ENCODE results near the gene TEX48.

The TEX48 gene

GRCh38 chr9:114684036-114684435 is 2.0 kb upstream of the TEX48 start:
- no peaks in the 10 kb centered on the region for H3K27me3 ChIP-seq (ENCODE audit: low read length)
- no peak overlapping the region for H2AFZ ChIP-seq (ENCODE audit: low read depth, low read length, severe bottlenecking)
- no peak overlapping the region for H3K4me3 ChIP-seq (ENCODE audit: insufficient read depth, low read length, poor library complexity, severe bottlenecking)
- no peaks in the 10 kb centered on the region for H3K9me2 ChIP-seq (replicated peaks; ENCODE audit: insufficient read depth, low read length)
- H3K79me2 ChIP-seq (ENCODE audit: insufficient read depth, low read length), result no peaks in the 10 kb centered on the region
- no peak overlapping the region for H3K4me2 ChIP-seq (ENCODE audit: low read depth, low read length, poor library complexity, severe bottlenecking)
- no peak for TF ChIP-seq CTCF (IDR thresholded peaks at IDR 0.05; ENCODE audit: insufficient read depth, low read length, poor library complexity, severe bottlenecking)
- TF ChIP-seq EZH2phosphoT487 (conservative IDR thresholded peaks at IDR 0.05; ENCODE audit: low read length), result no peak
- H3K9me3 ChIP-seq (ENCODE audit: insufficient read depth, low read length), result no peaks in the 10 kb centered on the region
- H3K9ac ChIP-seq (ENCODE audit: low read length), result no peak overlapping the region
- no peaks in the 10 kb centered on the region for H3F3A ChIP-seq (ENCODE audit: insufficient read depth)
- no peaks in the 10 kb centered on the region for H4K20me1 ChIP-seq (ENCODE audit: low read depth, low read length)
- no peak overlapping the region for H3K27ac ChIP-seq (ENCODE audit: low read depth, low read length)
- no peaks in the 10 kb centered on the region for H3K36me3 ChIP-seq (ENCODE audit: low read length)

DNA sequence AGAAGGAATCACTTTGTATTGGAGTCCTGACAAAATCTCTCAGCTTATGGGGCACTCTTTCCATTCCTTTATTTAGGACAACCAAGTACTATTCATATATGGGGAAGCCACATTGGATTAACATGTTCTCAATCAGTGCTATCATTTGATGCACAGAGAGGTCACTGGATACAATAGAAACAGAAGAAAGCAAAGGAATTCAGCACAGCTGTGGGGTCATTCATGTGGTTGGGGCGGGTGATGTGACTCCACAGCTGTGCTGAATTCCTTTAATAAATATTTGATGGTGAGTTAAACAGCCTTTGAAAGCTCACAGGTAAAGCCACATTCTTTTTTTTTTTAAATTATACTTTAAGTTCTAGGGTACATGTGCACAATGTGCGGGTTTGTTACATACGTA is 854 bp upstream of the TEX48 start:
- H3K9me2 ChIP-seq (replicated peaks; ENCODE audit: insufficient read depth, low read length), result no peaks in the 10 kb centered on the region
- H3F3A ChIP-seq (ENCODE audit: insufficient read depth), result no peaks in the 10 kb centered on the region
- no peak overlapping the region for H2AFZ ChIP-seq (ENCODE audit: low read depth, low read length, severe bottlenecking)

GRCh38 chr9:114680259-114681001 is 1.6 kb downstream of the TEX48 start:
- no peak overlapping the region for H3K9ac ChIP-seq (ENCODE audit: low read length)
- H3K4me2 ChIP-seq (ENCODE audit: low read depth, low read length, poor library complexity, severe bottlenecking), result no peak overlapping the region
- H3K36me3 ChIP-seq (ENCODE audit: low read length), result no peaks in the 10 kb centered on the region
- no peak overlapping the region for H3K27ac ChIP-seq (ENCODE audit: low read depth, low read length)
- H3K9me3 ChIP-seq (ENCODE audit: insufficient read depth, low read length), result no peaks in the 10 kb centered on the region
- H3K9me2 ChIP-seq (replicated peaks; ENCODE audit: insufficient read depth, low read length), result no peaks in the 10 kb centered on the region
- H2AFZ ChIP-seq (ENCODE audit: low read depth, low read length, severe bottlenecking), result no peak overlapping the region
- no peaks in the 10 kb centered on the region for H3F3A ChIP-seq (ENCODE audit: insufficient read depth)
- no peaks in the 10 kb centered on the region for H3K27me3 ChIP-seq (ENCODE audit: low read length)
- H4K20me1 ChIP-seq (ENCODE audit: low read depth, low read length), result no peaks in the 10 kb centered on the region
- TF ChIP-seq EZH2phosphoT487 (conservative IDR thresholded peaks at IDR 0.05; ENCODE audit: low read length), result no peak
- TF ChIP-seq CTCF (IDR thresholded peaks at IDR 0.05; ENCODE audit: insufficient read depth, low read length, poor library complexity, severe bottlenecking), result no peak
- no peak overlapping the region for H3K4me3 ChIP-seq (ENCODE audit: insufficient read depth, low read length, poor library complexity, severe bottlenecking)
- no peaks in the 10 kb centered on the region for H3K79me2 ChIP-seq (ENCODE audit: insufficient read depth, low read length)

More for the DNA sequence above, 854 bp upstream of the TEX48 start:
- H3K9me3 ChIP-seq (ENCODE audit: insufficient read depth, low read length), result no peaks in the 10 kb centered on the region
- H3K4me2 ChIP-seq (ENCODE audit: low read depth, low read length, poor library complexity, severe bottlenecking), result no peak overlapping the region
- TF ChIP-seq EZH2phosphoT487 (conservative IDR thresholded peaks at IDR 0.05; ENCODE audit: low read length), result no peak
- no peak overlapping the region for H3K27ac ChIP-seq (ENCODE audit: low read depth, low read length)
- no peaks in the 10 kb centered on the region for H3K27me3 ChIP-seq (ENCODE audit: low read length)
- H3K79me2 ChIP-seq (ENCODE audit: insufficient read depth, low read length), result no peaks in the 10 kb centered on the region
- no peaks in the 10 kb centered on the region for H4K20me1 ChIP-seq (ENCODE audit: low read depth, low read length)
- no peak overlapping the region for H3K9ac ChIP-seq (ENCODE audit: low read length)
- H3K4me3 ChIP-seq (ENCODE audit: insufficient read depth, low read length, poor library complexity, severe bottlenecking), result no peak overlapping the region
- H3K36me3 ChIP-seq (ENCODE audit: low read length), result no peaks in the 10 kb centered on the region

GRCh38 chr9:114678795-114679194 is 3.2 kb downstream of the TEX48 start:
- H3K4me2 ChIP-seq (ENCODE audit: low read depth, low read length, poor library complexity, severe bottlenecking), result no peak overlapping the region
- H4K20me1 ChIP-seq (ENCODE audit: low read depth, low read length), result no peaks in the 10 kb centered on the region
- H3K9me2 ChIP-seq (replicated peaks; ENCODE audit: insufficient read depth, low read length), result no peaks in the 10 kb centered on the region
- no peaks in the 10 kb centered on the region for H3K27me3 ChIP-seq (ENCODE audit: low read length)
- no peaks in the 10 kb centered on the region for H3F3A ChIP-seq (ENCODE audit: insufficient read depth)
- no peak for TF ChIP-seq EZH2phosphoT487 (conservative IDR thresholded peaks at IDR 0.05; ENCODE audit: low read length)
- TF ChIP-seq CTCF (IDR thresholded peaks at IDR 0.05; ENCODE audit: insufficient read depth, low read length, poor library complexity, severe bottlenecking), result no peak
- no peaks in the 10 kb centered on the region for H3K79me2 ChIP-seq (ENCODE audit: insufficient read depth, low read length)
- no peak overlapping the region for H3K9ac ChIP-seq (ENCODE audit: low read length)
- H3K27ac ChIP-seq (ENCODE audit: low read depth, low read length), result no peak overlapping the region
- H3K4me3 ChIP-seq (ENCODE audit: insufficient read depth, low read length, poor library complexity, severe bottlenecking), result no peak overlapping the region
- no peak overlapping the region for H2AFZ ChIP-seq (ENCODE audit: low read depth, low read length, severe bottlenecking)
- no peaks in the 10 kb centered on the region for H3K9me3 ChIP-seq (ENCODE audit: insufficient read depth, low read length)
- no peaks in the 10 kb centered on the region for H3K36me3 ChIP-seq (ENCODE audit: low read length)

Measured in SU-DHL-6 (cell line).